Panc1 (cell line): ENCODE measurements around the gene ZFAND2A. TPM values are rescaled to one million over a fixed set of nuclear protein-coding genes. Genes with fewer than 3 reads are reported as not detected.
"Not testable (repeated sequence)": the region's sequence is repeated elsewhere in the genome, so short reads cannot be mapped to it uniquely, and the experiment has no call there.

Experiments used
- ATAC-seq: fragments of 200-7000 bp; cut with Tn5 transposase; 2 replicates; pipeline ENCODE4 v1.9.1; 2020; ENCODE audit warnings: mild to moderate bottlenecking, moderate library complexity
- BruUV-seq: library from RNA; stranded (reverse); fragments of 400-500 nt; replicated peaks from 2 replicates; lab custom pipeline; 2021; lab: Mats Ljungman, UMichigan
- CTCF ChIA-PET: fragments of 300-600 bp; sonication (Branson Sonifier 250); formaldehyde crosslinking; loops from one replicate; lab custom pipeline; 2022; ENCODE audit warnings: antibody characterized with exemption; lab: Charles Lee
- POLR2A ChIA-PET: fragments of 300-600 bp; sonication (Branson Sonifier 250); formaldehyde crosslinking; loops from one replicate; lab custom pipeline; 2022; ENCODE audit warnings: antibody characterized with exemption; lab: Charles Lee
- DNase-seq: peaks from one replicate; pipeline ENCODE4 v3.0.0-alpha.2; 2010; ENCODE audit warnings: low read depth, low spot score
- H3K27ac ChIP-seq: 2 replicates; pipeline ENCODE4 v1.5.1; 2011; ENCODE audit warnings: mild to moderate bottlenecking, low read length, inconsistent platforms
- H3K27me3 ChIP-seq: fragments of 200-500 bp; sonication (Bioruptor generic); 2 replicates; pipeline ENCODE4 v1.6.0; 2014; ENCODE audit warnings: low read length, inconsistent platforms; ENCODE audit not compliant: control insufficient read depth, insufficient read depth
- H3K36me3 ChIP-seq: fragments of 200-500 bp; sonication (Bioruptor generic); 2 replicates; pipeline ENCODE4 v1.5.1; 2014; ENCODE audit warnings: inconsistent platforms, mild to moderate bottlenecking, low read length, moderate library complexity; ENCODE audit not compliant: control insufficient read depth, insufficient read depth
- H3K4me1 ChIP-seq: 2 replicates; pipeline ENCODE4 v1.5.1; 2011; ENCODE audit warnings: inconsistent platforms, mild to moderate bottlenecking, low read length, moderate library complexity; ENCODE audit not compliant: control insufficient read depth, insufficient read depth
- H3K4me3 ChIP-seq, 2 experiments: 2 replicates each; pipeline ENCODE4 v1.5.1; 2011 to 2012; ENCODE audit warnings: low read depth in 2 of 2, low read length in 2 of 2, mild to moderate bottlenecking in 2 of 2, inconsistent platforms in 1 of 2, moderate library complexity in 1 of 2
- H3K9me3 ChIP-seq: fragments of 200-500 bp; sonication (Bioruptor generic); 2 replicates; pipeline ENCODE4 v1.5.1; 2014; ENCODE audit warnings: low read depth, mild to moderate bottlenecking, inconsistent platforms, low read length, moderate library complexity; ENCODE audit not compliant: control insufficient read depth, insufficient read depth
- POLR2AphosphoS5 ChIP-seq: IDR thresholded peaks from 2 replicates; pipeline ENCODE4 v1.6.1; 2012; ENCODE audit warnings: mild to moderate bottlenecking, low read depth, low read length, moderate library complexity
- SIN3A ChIP-seq: IDR thresholded peaks from 2 replicates; pipeline ENCODE4 v1.6.1; 2012; ENCODE audit warnings: low read depth, mild to moderate bottlenecking, low read length, moderate library complexity, borderline replicate concordance; ENCODE audit not compliant: insufficient read depth
- TCF7L2 ChIP-seq: IDR thresholded peaks from 2 replicates; pipeline ENCODE4 v1.6.1; 2011; ENCODE audit warnings: mild to moderate bottlenecking, low read depth, low read length, inconsistent platforms
- in situ Hi-C: cut with HindIII; loops from 2 replicates; pipeline ENCODE4 v1.10.0; 2016; ENCODE audit warnings: low sequenced_read_pairs, low pct_unique_long_range_greater_than_20kb
- intact Hi-C: fragments of 100-400 bp; cut with micrococcal nuclease; formaldehyde crosslinking; loops from one replicate; pipeline ENCODE4 v1.10.0; 2022; ENCODE audit not compliant: unreplicated experiment
- total RNA-seq: library from RNA; stranded (reverse); gene quantifications from one replicate; pipeline ENCODE4 v1.2.1, GENCODE V29; 2021; ENCODE audit not compliant: unreplicated experiment
- TF ChIP-seq, protein P1 (sequence below): fragments of 450-650 bp; IDR thresholded peaks from 2 replicates; pipeline ENCODE4 v1.5.1; 2017; ENCODE audit warnings: mild to moderate bottlenecking
- TF ChIP-seq, protein P2 (sequence below), 2 experiments: IDR thresholded peaks; 2 replicates each; pipeline ENCODE4 v1.6.1; 2011 to 2012; ENCODE audit warnings: low read depth in 2 of 2, control low read depth in 1 of 2, low read length in 1 of 2, mild to moderate bottlenecking in 1 of 2, moderate library complexity in 1 of 2; ENCODE audit not compliant: insufficient read depth in 1 of 2

ZFAND2A gene
- total RNA-seq, 1 experiment from 2014 or later: 24.1 TPM

DNA sequence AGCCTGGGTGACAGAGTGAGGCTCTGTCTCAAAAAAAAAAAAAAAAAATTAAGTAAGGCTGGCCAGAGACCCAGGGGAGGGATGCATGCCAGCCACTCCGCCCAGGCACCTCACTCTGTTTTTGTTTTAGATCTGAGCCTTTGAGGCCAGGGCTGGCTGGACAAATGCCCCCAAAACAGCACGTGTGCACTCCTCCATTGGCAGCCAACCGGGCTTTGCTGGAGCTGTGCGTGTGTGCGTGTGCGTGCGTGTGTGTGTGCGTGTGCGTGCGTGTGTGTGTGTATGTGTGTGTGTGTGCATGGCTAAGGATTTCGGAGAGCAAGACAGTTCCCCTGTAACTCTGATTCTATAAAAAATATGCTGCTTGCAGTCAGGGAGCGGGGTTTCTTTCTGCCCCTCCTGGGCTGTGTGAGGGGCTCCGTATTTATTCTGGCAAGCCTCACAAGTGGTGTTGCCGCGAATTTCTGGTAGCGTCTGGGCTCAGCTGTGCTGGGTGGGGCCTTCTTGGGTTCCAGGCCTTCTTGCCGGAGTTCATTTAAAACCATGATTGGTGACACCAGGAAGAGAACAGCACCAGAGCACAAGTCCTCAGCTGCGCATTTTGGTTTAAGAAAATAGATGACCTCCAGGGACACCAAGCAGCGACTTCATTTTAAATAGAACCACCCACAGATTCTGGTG, 44.6 kb upstream of the ZFAND2A start:
- Histone ChIP-seq H3K27ac (no peak overlapping the region), H3K27me3 (no peaks in the 10 kb centered on the region), H3K36me3 (no peaks in the 10 kb centered on the region), H3K9me3 (no peaks in the 10 kb centered on the region), H3K4me3 (no peak overlapping the region), H3K4me1 (no peaks in the 10 kb centered on the region)
- ATAC-seq (no peak), DNase-seq (no peak)
- POLR2A ChIA-PET: interaction anchor here (0.6 to 0.7 kb wide), 2 partner anchors 123 to 262 kb away, joined by 3 read pairs; no protein-coding TSS in a partner anchor
- in situ Hi-C loops: no loop called here
- BruUV-seq: no TSS peak
- CTCF ChIA-PET: interaction anchor here (0.9 kb wide), 1 partner anchor 12 kb away, joined by 3 read pairs; no protein-coding TSS in a partner anchor
- no peak for TF ChIP-seq SIN3A
- TF ChIP-seq, protein P1, sequence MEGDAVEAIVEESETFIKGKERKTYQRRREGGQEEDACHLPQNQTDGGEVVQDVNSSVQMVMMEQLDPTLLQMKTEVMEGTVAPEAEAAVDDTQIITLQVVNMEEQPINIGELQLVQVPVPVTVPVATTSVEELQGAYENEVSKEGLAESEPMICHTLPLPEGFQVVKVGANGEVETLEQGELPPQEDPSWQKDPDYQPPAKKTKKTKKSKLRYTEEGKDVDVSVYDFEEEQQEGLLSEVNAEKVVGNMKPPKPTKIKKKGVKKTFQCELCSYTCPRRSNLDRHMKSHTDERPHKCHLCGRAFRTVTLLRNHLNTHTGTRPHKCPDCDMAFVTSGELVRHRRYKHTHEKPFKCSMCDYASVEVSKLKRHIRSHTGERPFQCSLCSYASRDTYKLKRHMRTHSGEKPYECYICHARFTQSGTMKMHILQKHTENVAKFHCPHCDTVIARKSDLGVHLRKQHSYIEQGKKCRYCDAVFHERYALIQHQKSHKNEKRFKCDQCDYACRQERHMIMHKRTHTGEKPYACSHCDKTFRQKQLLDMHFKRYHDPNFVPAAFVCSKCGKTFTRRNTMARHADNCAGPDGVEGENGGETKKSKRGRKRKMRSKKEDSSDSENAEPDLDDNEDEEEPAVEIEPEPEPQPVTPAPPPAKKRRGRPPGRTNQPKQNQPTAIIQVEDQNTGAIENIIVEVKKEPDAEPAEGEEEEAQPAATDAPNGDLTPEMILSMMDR: no peak
- no peak for TF ChIP-seq POLR2AphosphoS5
- TF ChIP-seq TCF7L2: no peak
- TF ChIP-seq, protein P2, sequence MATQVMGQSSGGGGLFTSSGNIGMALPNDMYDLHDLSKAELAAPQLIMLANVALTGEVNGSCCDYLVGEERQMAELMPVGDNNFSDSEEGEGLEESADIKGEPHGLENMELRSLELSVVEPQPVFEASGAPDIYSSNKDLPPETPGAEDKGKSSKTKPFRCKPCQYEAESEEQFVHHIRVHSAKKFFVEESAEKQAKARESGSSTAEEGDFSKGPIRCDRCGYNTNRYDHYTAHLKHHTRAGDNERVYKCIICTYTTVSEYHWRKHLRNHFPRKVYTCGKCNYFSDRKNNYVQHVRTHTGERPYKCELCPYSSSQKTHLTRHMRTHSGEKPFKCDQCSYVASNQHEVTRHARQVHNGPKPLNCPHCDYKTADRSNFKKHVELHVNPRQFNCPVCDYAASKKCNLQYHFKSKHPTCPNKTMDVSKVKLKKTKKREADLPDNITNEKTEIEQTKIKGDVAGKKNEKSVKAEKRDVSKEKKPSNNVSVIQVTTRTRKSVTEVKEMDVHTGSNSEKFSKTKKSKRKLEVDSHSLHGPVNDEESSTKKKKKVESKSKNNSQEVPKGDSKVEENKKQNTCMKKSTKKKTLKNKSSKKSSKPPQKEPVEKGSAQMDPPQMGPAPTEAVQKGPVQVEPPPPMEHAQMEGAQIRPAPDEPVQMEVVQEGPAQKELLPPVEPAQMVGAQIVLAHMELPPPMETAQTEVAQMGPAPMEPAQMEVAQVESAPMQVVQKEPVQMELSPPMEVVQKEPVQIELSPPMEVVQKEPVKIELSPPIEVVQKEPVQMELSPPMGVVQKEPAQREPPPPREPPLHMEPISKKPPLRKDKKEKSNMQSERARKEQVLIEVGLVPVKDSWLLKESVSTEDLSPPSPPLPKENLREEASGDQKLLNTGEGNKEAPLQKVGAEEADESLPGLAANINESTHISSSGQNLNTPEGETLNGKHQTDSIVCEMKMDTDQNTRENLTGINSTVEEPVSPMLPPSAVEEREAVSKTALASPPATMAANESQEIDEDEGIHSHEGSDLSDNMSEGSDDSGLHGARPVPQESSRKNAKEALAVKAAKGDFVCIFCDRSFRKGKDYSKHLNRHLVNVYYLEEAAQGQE (IDR thresholded peaks at IDR 0.05; ENCODE audit: insufficient read depth in 1 of 2, low read depth in 2 of 2, low read length in 1 of 2): no peak
- intact Hi-C loops: no loop called here

- BruUV-seq: not testable (repeated sequence)
Observed at GRCh38 chr7:1202914-1203313, 42.9 kb upstream of the ZFAND2A start.

GRCh38 chr7:1201916-1202315, 41.9 kb upstream of the ZFAND2A start:
- Histone ChIP-seq H3K36me3 (no peaks in the 10 kb centered on the region), H3K9me3 (no peaks in the 10 kb centered on the region), H3K4me1 (peaks cover 4% of the 10 kb centered on the region; the same call in 1 of the 2 replicates), H3K27ac (no peak overlapping the region), H3K4me3 (no peak overlapping the region), H3K27me3 (no peaks in the 10 kb centered on the region)
- DNase-seq: no peak
- ChIA-PET POLR2A (no interaction called here), CTCF (interaction anchor here (0.6 kb wide), 1 partner anchor 202 kb away, joined by 5 read pairs; no protein-coding TSS in a partner anchor)
- intact Hi-C loops (no loop called here), in situ Hi-C loops (no loop called here)
- no TSS peak for BruUV-seq
- ATAC-seq: peak; percentile 43; the same call in 1 of the 2 replicates
- TF ChIP-seq, protein P1: no peak
- TF ChIP-seq, protein P2 (IDR thresholded peaks at IDR 0.05; ENCODE audit: insufficient read depth in 1 of 2, low read depth in 2 of 2, low read length in 1 of 2): no peak
- no peak for TF ChIP-seq SIN3A
- no peak for TF ChIP-seq POLR2AphosphoS5
- no peak for TF ChIP-seq TCF7L2

More at GRCh38 chr7:1202914-1203313, 42.9 kb upstream of the ZFAND2A start:
- H3K4me3 ChIP-seq, H3K9me3 ChIP-seq, H3K27me3 ChIP-seq, in situ Hi-C loops, H3K36me3 ChIP-seq, DNase-seq, intact Hi-C loops, H3K4me1 ChIP-seq, H3K27ac ChIP-seq, CTCF ChIA-PET, ATAC-seq: not testable (repeated sequence)
- POLR2A ChIA-PET: interaction anchor here (0.6 kb wide), 1 partner anchor 19 kb away, joined by 14 read pairs; no protein-coding TSS in a partner anchor
